OCI-LY7 (cell line): ENCODE measurements around the gene FRRS1L. TPM values are rescaled to one million over a fixed set of nuclear protein-coding genes. Genes with fewer than 3 reads are reported as not detected.

Experiments
- BruUV-seq: library from RNA; stranded (reverse); fragments of 400-500 nt; replicated peaks from 2 replicates; lab custom pipeline; 2021; lab: Mats Ljungman, UMichigan
- CTCF ChIA-PET: fragments of 300-600 bp; sonication (Branson Sonifier 250); formaldehyde crosslinking; loops from one replicate; lab custom pipeline; 2022; ENCODE audit warnings: antibody characterized with exemption; ENCODE audit not compliant: unreplicated experiment; lab: Charles Lee
- POLR2A ChIA-PET: fragments of 300-600 bp; sonication (Branson Sonifier 250); formaldehyde crosslinking; loops from one replicate; lab custom pipeline; 2022; ENCODE audit warnings: antibody characterized with exemption; lab: Charles Lee
- DNase-seq: peaks from one replicate; pipeline ENCODE4 v3.0.0-alpha.2; 2015; ENCODE audit warnings: low spot score
- H2AFZ ChIP-seq: fragments of 200-600 bp; sonication (generic), shearing (Covaris generic); 2 replicates; pipeline ENCODE4 v1.6.1; 2014; ENCODE audit warnings: mild to moderate bottlenecking, antibody characterized with exemption, low read length, moderate library complexity
- H3K27ac ChIP-seq: fragments of 200-600 bp; sonication (generic); 2 replicates; pipeline ENCODE4 v1.5.1; 2014; ENCODE audit warnings: mixed run types, low read depth, mild to moderate bottlenecking, moderate library complexity, low read length, inconsistent platforms; ENCODE audit not compliant: poor library complexity, severe bottlenecking
- H3K36me3 ChIP-seq: fragments of 200-600 bp; sonication (generic); 2 replicates; pipeline ENCODE4 v1.6.1; 2014; ENCODE audit warnings: mild to moderate bottlenecking, antibody characterized with exemption, low read length, moderate library complexity, mixed read lengths; ENCODE audit not compliant: insufficient read depth
- H3K4me1 ChIP-seq: fragments of 200-600 bp; sonication (generic); 2 replicates; pipeline ENCODE4 v1.5.1; 2014; ENCODE audit warnings: mild to moderate bottlenecking, low read length; ENCODE audit not compliant: insufficient read depth, poor library complexity, severe bottlenecking
- H3K4me2 ChIP-seq: fragments of 200-600 bp; sonication (generic); 2 replicates; pipeline ENCODE4 v1.6.1; 2014; ENCODE audit warnings: mild to moderate bottlenecking, low read length
- H3K4me3 ChIP-seq: fragments of 200-600 bp; sonication (generic); 2 replicates; pipeline ENCODE4 v1.5.1; 2014; ENCODE audit warnings: mild to moderate bottlenecking, low read depth, low read length; ENCODE audit not compliant: poor library complexity, severe bottlenecking
- H3K79me2 ChIP-seq: fragments of 200-600 bp; sonication (generic); 2 replicates; pipeline ENCODE4 v1.6.1; 2016; ENCODE audit warnings: low read depth, mild to moderate bottlenecking, low read length, moderate library complexity, mixed read lengths; ENCODE audit not compliant: insufficient read depth
- H3K9me2 ChIP-seq: fragments of 200-600 bp; sonication (generic); 2 replicates; pipeline ENCODE4 v1.6.1; 2016; ENCODE audit warnings: mild to moderate bottlenecking, low read length, mixed read lengths; ENCODE audit not compliant: insufficient read depth
- H3K9me3 ChIP-seq: fragments of 200-600 bp; sonication (generic); 2 replicates; pipeline ENCODE4 v1.6.1; 2014; ENCODE audit warnings: mild to moderate bottlenecking, mixed run types, low read length, mixed read lengths
- H4K20me1 ChIP-seq: fragments of 200-600 bp; sonication (generic); 2 replicates; pipeline ENCODE4 v1.6.1; 2014; ENCODE audit warnings: mild to moderate bottlenecking, antibody characterized with exemption, low read length, moderate library complexity, mixed read lengths; ENCODE audit not compliant: insufficient read depth
- EZH2phosphoT487 ChIP-seq: fragments of 200-600 bp; sonication (generic); IDR thresholded peaks from 2 replicates; pipeline ENCODE4 v1.6.1; 2018; ENCODE audit warnings: low read depth, borderline replicate concordance, mild to moderate bottlenecking, mixed run types, antibody characterized with exemption, low read length, moderate library complexity, mixed read lengths
- intact Hi-C: fragments of 100-400 bp; cut with micrococcal nuclease; formaldehyde crosslinking; loops from one replicate; pipeline ENCODE4 v1.10.0; 2022; ENCODE audit not compliant: unreplicated experiment
- total RNA-seq, 2 experiments: library from RNA; depleted of rRNA in 1 of 2; stranded (reverse); fragments of >200 nt in 1 of 2; shearing (Covaris generic) in 1 of 2; gene quantifications; 2 replicates each; pipeline ENCODE4 v1.2.3, GENCODE V29; 2014 to 2022
- TF ChIP-seq, protein P1 (sequence below): fragments of 200-600 bp; sonication (generic); conservative IDR thresholded peaks from 2 replicates; pipeline ENCODE4 v1.5.1; 2014; ENCODE audit warnings: mild to moderate bottlenecking, antibody characterized with exemption, low read length, moderate library complexity, mixed read lengths

FRRS1L gene
- total RNA-seq, 2 experiments from 2014 or later: not detected

DNA sequence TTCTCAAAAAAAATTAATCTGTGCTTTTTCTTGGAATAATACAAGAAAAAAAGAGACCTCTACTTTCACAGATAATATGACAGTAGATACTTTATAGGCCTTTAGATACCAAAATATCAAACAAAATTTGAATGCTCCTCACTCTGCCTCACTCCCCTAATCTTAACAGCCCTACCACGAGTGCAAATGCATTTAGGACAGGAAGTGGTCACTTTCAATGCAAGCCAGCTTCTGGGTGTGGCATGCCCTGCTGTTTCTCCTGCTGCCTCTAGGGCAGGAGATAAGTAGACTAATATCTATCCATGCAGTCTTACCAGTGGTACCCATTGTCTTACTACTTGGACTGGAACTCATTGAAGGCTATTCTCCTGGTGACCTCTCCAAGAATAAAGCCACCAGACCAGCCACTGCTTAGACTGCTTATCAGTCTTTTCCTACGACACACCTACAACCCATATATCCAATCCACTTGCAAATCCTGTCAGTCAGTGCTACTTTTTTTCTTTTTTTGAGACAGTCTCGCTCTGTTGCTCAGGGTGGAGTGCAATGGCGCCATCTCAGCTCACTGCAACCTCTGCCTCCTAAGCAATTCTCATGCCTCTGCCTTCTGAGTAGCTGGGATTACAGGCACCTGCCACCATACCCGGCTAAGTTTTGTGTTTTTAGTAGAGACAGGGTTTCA lies 23.0 kb downstream of the FRRS1L start:
- TF ChIP-seq EZH2phosphoT487: no peak
- TF ChIP-seq, protein P1, sequence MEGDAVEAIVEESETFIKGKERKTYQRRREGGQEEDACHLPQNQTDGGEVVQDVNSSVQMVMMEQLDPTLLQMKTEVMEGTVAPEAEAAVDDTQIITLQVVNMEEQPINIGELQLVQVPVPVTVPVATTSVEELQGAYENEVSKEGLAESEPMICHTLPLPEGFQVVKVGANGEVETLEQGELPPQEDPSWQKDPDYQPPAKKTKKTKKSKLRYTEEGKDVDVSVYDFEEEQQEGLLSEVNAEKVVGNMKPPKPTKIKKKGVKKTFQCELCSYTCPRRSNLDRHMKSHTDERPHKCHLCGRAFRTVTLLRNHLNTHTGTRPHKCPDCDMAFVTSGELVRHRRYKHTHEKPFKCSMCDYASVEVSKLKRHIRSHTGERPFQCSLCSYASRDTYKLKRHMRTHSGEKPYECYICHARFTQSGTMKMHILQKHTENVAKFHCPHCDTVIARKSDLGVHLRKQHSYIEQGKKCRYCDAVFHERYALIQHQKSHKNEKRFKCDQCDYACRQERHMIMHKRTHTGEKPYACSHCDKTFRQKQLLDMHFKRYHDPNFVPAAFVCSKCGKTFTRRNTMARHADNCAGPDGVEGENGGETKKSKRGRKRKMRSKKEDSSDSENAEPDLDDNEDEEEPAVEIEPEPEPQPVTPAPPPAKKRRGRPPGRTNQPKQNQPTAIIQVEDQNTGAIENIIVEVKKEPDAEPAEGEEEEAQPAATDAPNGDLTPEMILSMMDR: peak; percentile 57
- H4K20me1 ChIP-seq: no peaks in the 10 kb centered on the region
- H3K9me2 ChIP-seq: no peaks in the 10 kb centered on the region
- no peak overlapping the region for H3K4me2 ChIP-seq
- ChIA-PET CTCF (no interaction called here), POLR2A (no interaction called here)
- no peak overlapping the region for H3K4me3 ChIP-seq
- H2AFZ ChIP-seq: no peak overlapping the region
- H3K36me3 ChIP-seq: no peaks in the 10 kb centered on the region
- peak; percentile 48 for DNase-seq
- no peaks in the 10 kb centered on the region for H3K79me2 ChIP-seq
- no TSS peak for BruUV-seq
- no peak overlapping the region for H3K27ac ChIP-seq
- H3K9me3 ChIP-seq: no peaks in the 10 kb centered on the region
- intact Hi-C loops: no loop called here
- no peaks in the 10 kb centered on the region for H3K4me1 ChIP-seq

DNA sequence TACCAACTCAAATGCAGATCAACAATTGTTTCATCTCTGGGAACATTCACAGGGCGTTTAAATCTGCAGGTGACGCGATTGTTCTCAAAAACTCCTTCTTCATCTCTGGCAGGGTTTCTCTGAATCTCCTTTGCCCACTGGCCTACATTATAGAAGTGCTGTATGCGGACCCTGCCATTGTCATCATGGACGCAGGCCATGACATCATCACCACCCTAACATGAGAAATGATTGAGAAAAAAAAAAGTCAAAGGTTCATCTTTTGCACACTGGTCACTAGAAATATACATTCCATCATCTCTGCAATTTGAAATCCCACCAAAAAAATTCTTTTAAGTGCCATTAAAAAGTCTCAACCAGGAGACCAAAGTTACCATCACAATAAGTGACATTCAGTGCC lies 25.7 kb downstream of the FRRS1L start:
- Histone ChIP-seq H3K9me3 (no peaks in the 10 kb centered on the region), H3K4me1 (no peaks in the 10 kb centered on the region), H3K4me2 (no peak overlapping the region), H3K9me2 (no peaks in the 10 kb centered on the region), H3K36me3 (no peaks in the 10 kb centered on the region), H3K27ac (no peak overlapping the region), H4K20me1 (no peaks in the 10 kb centered on the region), H3K79me2 (no peaks in the 10 kb centered on the region), H2AFZ (no peak overlapping the region), H3K4me3 (no peak overlapping the region)
- no TSS peak for BruUV-seq
- ChIA-PET POLR2A (no interaction called here), CTCF (no interaction called here)
- no peak for DNase-seq
- TF ChIP-seq EZH2phosphoT487: no peak
- TF ChIP-seq, protein P1: no peak
- intact Hi-C loops: no loop called here

DNA sequence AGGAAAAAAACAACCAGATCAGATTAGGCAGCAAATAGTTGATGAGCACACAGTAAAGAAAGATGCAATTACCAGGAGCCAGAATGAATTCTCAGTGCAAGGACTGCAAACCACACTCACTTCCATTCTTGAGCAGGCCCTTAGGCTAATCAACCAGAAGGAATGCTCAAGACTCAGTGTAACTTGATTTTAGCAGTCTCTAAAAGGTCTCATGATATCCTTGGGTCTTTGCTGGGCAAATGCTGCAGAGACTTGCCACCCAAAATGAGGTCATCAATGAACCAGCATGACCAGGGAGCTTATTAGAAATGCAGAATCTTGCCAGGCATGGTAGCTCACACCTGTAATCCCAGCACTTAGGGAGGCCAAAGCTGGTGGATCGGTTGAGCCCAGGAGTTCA lies 27.2 kb downstream of the FRRS1L start:
- CTCF ChIA-PET: no interaction called here
- no peak overlapping the region for H3K4me3 ChIP-seq
- no peaks in the 10 kb centered on the region for H3K4me1 ChIP-seq
- TF ChIP-seq, protein P1: no peak
- TF ChIP-seq EZH2phosphoT487: no peak
- no peaks in the 10 kb centered on the region for H4K20me1 ChIP-seq
- no peak overlapping the region for H2AFZ ChIP-seq
- no peak for DNase-seq
- intact Hi-C loops: no loop called here
- no peaks in the 10 kb centered on the region for H3K9me3 ChIP-seq
- H3K4me2 ChIP-seq: no peak overlapping the region
- no peak overlapping the region for H3K27ac ChIP-seq
- H3K9me2 ChIP-seq: no peaks in the 10 kb centered on the region
- BruUV-seq: no TSS peak
- no peaks in the 10 kb centered on the region for H3K79me2 ChIP-seq
- no peaks in the 10 kb centered on the region for H3K36me3 ChIP-seq
- POLR2A ChIA-PET: no interaction called here
